OCI-LY1 (cell line): ENCODE results near the gene TBCD.

Experiments used
- H2AFZ ChIP-seq: fragments of 200-600 bp; sonication (generic), shearing (Covaris generic); 2 replicates; pipeline ENCODE4 v1.6.0; 2014; ENCODE audit warnings: antibody characterized with exemption, mild to moderate bottlenecking, low read length
- H3F3A ChIP-seq: fragments of 200-600 bp; sonication (generic), shearing (Covaris generic); 2 replicates; pipeline ENCODE4 v1.6.0; 2014; ENCODE audit warnings: mild to moderate bottlenecking, antibody characterized with exemption, low read length, moderate library complexity; ENCODE audit not compliant: insufficient read depth
- H3K27ac ChIP-seq: fragments of 200-600 bp; sonication (generic); 2 replicates; pipeline ENCODE4 v1.5.1; 2014; ENCODE audit warnings: low read length, mixed run types, mild to moderate bottlenecking, low read depth; ENCODE audit not compliant: poor library complexity, severe bottlenecking
- H3K27me3 ChIP-seq: fragments of 200-600 bp; sonication (generic); 2 replicates; pipeline ENCODE4 v1.6.0; 2014; ENCODE audit warnings: antibody characterized with exemption, mild to moderate bottlenecking, low read length, moderate library complexity; ENCODE audit not compliant: insufficient read depth
- H3K36me3 ChIP-seq: fragments of 200-600 bp; sonication (generic); 2 replicates; pipeline ENCODE4 v1.6.1; 2014; ENCODE audit warnings: mild to moderate bottlenecking, antibody characterized with exemption, low read length, moderate library complexity, mixed read lengths; ENCODE audit not compliant: insufficient read depth
- H3K4me1 ChIP-seq: fragments of 200-600 bp; sonication (generic); 2 replicates; pipeline ENCODE4 v1.5.1; 2014; ENCODE audit warnings: mild to moderate bottlenecking, low read length, moderate library complexity; ENCODE audit not compliant: insufficient read depth, severe bottlenecking
- H3K4me2 ChIP-seq: fragments of 200-600 bp; sonication (generic), shearing (Covaris generic); 2 replicates; pipeline ENCODE4 v1.6.1; 2014; ENCODE audit warnings: low read length
- H3K4me3 ChIP-seq: fragments of 200-600 bp; sonication (generic); 2 replicates; pipeline ENCODE4 v1.5.1; 2014; ENCODE audit warnings: low read length, low read depth, mild to moderate bottlenecking, mixed read lengths; ENCODE audit not compliant: poor library complexity, severe bottlenecking
- H3K79me2 ChIP-seq: fragments of 200-600 bp; shearing (Covaris generic); 2 replicates; pipeline ENCODE4 v1.6.1; 2016; ENCODE audit warnings: mixed run types, low read length, mixed read lengths; ENCODE audit not compliant: insufficient read depth
- H3K9ac ChIP-seq: fragments of 200-600 bp; sonication (generic), shearing (Covaris generic); 2 replicates; pipeline ENCODE4 v1.6.1; 2014; ENCODE audit warnings: mild to moderate bottlenecking, low read length, mixed read lengths
- H3K9me2 ChIP-seq: fragments of 200-600 bp; sonication (generic), shearing (Covaris generic); 2 replicates; pipeline ENCODE4 v1.6.1; 2014; ENCODE audit warnings: low read depth, mild to moderate bottlenecking, low read length, mixed read lengths
- H3K9me3 ChIP-seq: fragments of 200-600 bp; shearing (Covaris generic); 2 replicates; pipeline ENCODE4 v1.6.1; 2014; ENCODE audit warnings: low read length, mixed read lengths
- H4K20me1 ChIP-seq: fragments of 200-600 bp; sonication (generic), shearing (Covaris generic); 2 replicates; pipeline ENCODE4 v1.6.0; 2016; ENCODE audit warnings: mild to moderate bottlenecking, low read length; ENCODE audit not compliant: insufficient read depth
- EZH2 ChIP-seq: fragments of 200-600 bp; sonication (generic), shearing (Covaris generic); IDR thresholded peaks from 2 replicates; pipeline ENCODE4 v1.8.0; 2017; ENCODE audit warnings: borderline replicate concordance, mixed run types, mild to moderate bottlenecking, antibody characterized with exemption, low read length, moderate library complexity, mixed read lengths
- TF ChIP-seq, protein P1 (sequence below): fragments of 200-600 bp; sonication (generic), shearing (Covaris generic); IDR thresholded peaks from 2 replicates; pipeline ENCODE4 v1.5.1; 2017; ENCODE audit warnings: mild to moderate bottlenecking, antibody characterized with exemption, low read length, moderate library complexity, mixed read lengths

Gene TBCD

DNA sequence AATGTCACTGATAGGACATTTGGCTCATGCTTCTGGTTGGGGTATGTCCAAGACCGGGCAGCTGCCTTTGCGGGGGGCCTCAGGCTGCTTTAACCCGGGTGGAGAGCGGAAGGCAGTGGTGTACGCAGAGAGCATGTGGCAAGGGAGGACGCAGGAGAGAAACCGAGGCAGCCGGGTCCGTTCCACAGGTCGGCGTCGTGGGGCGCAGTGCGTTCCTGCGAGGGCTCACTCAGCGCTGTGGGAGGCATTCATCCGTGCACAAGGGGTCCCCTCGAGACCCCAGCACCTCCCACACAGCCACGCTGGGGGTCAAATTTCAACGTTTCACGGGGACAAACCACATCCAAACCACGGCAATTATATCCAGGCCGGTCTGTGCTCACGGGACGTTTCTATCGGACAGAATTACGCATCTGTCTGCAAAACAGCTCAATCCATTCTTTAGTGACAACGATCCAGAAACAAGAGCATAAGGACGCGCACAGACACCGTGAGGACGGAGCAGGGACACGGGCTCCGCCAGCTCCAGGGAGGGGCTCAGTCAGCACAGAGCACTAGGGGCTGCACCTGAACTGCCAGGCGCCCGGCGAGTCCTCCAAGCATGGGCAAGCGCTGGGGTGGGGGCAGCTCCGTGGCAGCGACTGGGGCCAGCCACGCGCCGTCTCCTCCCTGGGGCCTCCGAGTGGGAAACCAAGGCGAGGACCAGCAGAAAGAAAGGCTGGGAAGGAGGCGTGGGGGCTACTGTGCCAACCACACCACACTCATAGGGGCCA, 219.1 kb downstream of the TBCD start:
- no peaks in the 10 kb centered on the region for H3K79me2 ChIP-seq

DNA sequence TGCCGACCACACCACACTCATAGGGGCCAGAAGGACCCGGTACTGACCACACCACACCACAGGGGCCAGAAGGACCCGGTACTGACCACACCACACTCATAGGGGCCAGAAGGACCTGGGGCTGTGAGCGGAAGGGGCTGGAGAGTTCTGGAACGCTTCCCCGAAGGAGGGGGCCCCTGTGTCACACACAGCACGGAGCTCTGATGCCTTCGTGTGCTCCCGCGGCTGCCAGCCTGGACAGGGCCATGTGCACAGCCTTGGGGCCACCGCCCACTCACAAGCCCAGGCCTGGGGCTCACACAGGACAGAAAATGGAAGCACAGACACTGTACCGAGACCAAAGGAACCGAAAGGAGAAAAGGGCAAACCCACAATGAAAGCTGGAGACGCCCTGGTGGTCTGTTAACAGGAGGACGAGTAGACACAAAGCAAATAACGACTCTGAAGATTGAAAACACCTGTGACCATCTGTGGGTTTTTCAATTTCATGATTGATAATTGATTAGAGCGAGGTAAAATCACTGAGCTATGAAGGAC, 221.0 kb downstream of the TBCD start:
- H3F3A ChIP-seq = no peaks in the 10 kb centered on the region
- no peak overlapping the region for H2AFZ ChIP-seq
- no peaks in the 10 kb centered on the region for H3K9me2 ChIP-seq
- no peak overlapping the region for H3K27ac ChIP-seq
- H3K79me2 ChIP-seq = no peaks in the 10 kb centered on the region
- H3K27me3 ChIP-seq = no peaks in the 10 kb centered on the region
- H4K20me1 ChIP-seq = no peaks in the 10 kb centered on the region
- no peaks in the 10 kb centered on the region for H3K9me3 ChIP-seq
- no peaks in the 10 kb centered on the region for H3K36me3 ChIP-seq
- H3K4me2 ChIP-seq = no peak overlapping the region
- no peak for TF ChIP-seq EZH2
- TF ChIP-seq, protein P1, sequence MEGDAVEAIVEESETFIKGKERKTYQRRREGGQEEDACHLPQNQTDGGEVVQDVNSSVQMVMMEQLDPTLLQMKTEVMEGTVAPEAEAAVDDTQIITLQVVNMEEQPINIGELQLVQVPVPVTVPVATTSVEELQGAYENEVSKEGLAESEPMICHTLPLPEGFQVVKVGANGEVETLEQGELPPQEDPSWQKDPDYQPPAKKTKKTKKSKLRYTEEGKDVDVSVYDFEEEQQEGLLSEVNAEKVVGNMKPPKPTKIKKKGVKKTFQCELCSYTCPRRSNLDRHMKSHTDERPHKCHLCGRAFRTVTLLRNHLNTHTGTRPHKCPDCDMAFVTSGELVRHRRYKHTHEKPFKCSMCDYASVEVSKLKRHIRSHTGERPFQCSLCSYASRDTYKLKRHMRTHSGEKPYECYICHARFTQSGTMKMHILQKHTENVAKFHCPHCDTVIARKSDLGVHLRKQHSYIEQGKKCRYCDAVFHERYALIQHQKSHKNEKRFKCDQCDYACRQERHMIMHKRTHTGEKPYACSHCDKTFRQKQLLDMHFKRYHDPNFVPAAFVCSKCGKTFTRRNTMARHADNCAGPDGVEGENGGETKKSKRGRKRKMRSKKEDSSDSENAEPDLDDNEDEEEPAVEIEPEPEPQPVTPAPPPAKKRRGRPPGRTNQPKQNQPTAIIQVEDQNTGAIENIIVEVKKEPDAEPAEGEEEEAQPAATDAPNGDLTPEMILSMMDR = no peak
- no peak overlapping the region for H3K4me3 ChIP-seq
- peaks cover 24% of the 10 kb centered on the region for H3K4me1 ChIP-seq
- H3K9ac ChIP-seq = no peak overlapping the region

More for the DNA sequence above, 219.1 kb downstream of the TBCD start:
- Histone ChIP-seq H3K4me1 (peaks cover 43% of the 10 kb centered on the region), H3K9me3 (no peaks in the 10 kb centered on the region), H3K4me3 (no peak overlapping the region), H3F3A (no peaks in the 10 kb centered on the region; the same call in 1 of the 2 replicates), H3K9me2 (no peaks in the 10 kb centered on the region), H3K4me2 (no peak overlapping the region), H3K9ac (no peak overlapping the region), H3K27ac (no peak overlapping the region), H2AFZ (no peak overlapping the region), H3K27me3 (no peaks in the 10 kb centered on the region), H3K36me3 (no peaks in the 10 kb centered on the region), H4K20me1 (no peaks in the 10 kb centered on the region)
- TF ChIP-seq EZH2 = no peak
- TF ChIP-seq, protein P1 = no peak

GRCh38 chr17:82973456-82974135, 221.7 kb downstream of the TBCD start:
- no peak overlapping the region for H3K27ac ChIP-seq
- H3K4me1 ChIP-seq = peaks cover 20% of the 10 kb centered on the region
- no peak overlapping the region for H2AFZ ChIP-seq
- H3K36me3 ChIP-seq = no peaks in the 10 kb centered on the region
- H3K9me2 ChIP-seq = no peaks in the 10 kb centered on the region
- no peak overlapping the region for H3K4me3 ChIP-seq
- no peak overlapping the region for H3K4me2 ChIP-seq
- no peaks in the 10 kb centered on the region for H4K20me1 ChIP-seq
- no peak overlapping the region for H3K9ac ChIP-seq
- no peaks in the 10 kb centered on the region for H3F3A ChIP-seq
- TF ChIP-seq, protein P1 = no peak
- no peak for TF ChIP-seq EZH2
- H3K9me3 ChIP-seq = no peaks in the 10 kb centered on the region
- H3K79me2 ChIP-seq = no peaks in the 10 kb centered on the region
- H3K27me3 ChIP-seq = no peaks in the 10 kb centered on the region
